GM23338 (cell line): ENCODE measurements around the gene CAPN14. TPM values are rescaled to one million over a fixed set of nuclear protein-coding genes. Genes with fewer than 3 reads are reported as not detected.

Experiments used
- ATAC-seq: fragments of 200-7000 bp; cut with Tn5 transposase; 3 replicates; pipeline ENCODE4 v1.9.1; 2020
- DNase-seq: peaks from one replicate; pipeline ENCODE4 v3.0.0-alpha.2; 2015; ENCODE audit warnings: low spot score
- H2AFZ ChIP-seq: fragments of 200-600 bp; sonication (generic); 2 replicates; pipeline ENCODE4 v1.8.0; 2016; ENCODE audit warnings: antibody characterized with exemption, mild to moderate bottlenecking, moderate library complexity
- H3F3A ChIP-seq: fragments of 200-600 bp; sonication (generic); replicated peaks from 2 replicates; pipeline ENCODE4 v1.8.0; 2017; ENCODE audit warnings: antibody characterized with exemption, mixed run types, low read depth
- H3K27ac ChIP-seq: fragments of 200-600 bp; sonication (generic); 2 replicates; pipeline ENCODE4 v1.6.1; 2016; ENCODE audit warnings: low read depth
- H3K27me3 ChIP-seq: fragments of 200-600 bp; sonication (generic); 2 replicates; pipeline ENCODE4 v1.8.0; 2016; ENCODE audit warnings: mild to moderate bottlenecking, mixed run types, moderate library complexity; ENCODE audit not compliant: insufficient read depth
- H3K36me3 ChIP-seq: fragments of 200-600 bp; sonication (generic); 2 replicates; pipeline ENCODE4 v1.8.0; 2016; ENCODE audit warnings: mild to moderate bottlenecking; ENCODE audit not compliant: insufficient read depth
- H3K4me1 ChIP-seq: fragments of 200-600 bp; sonication (generic); 2 replicates; pipeline ENCODE4 v1.8.0; 2016; ENCODE audit warnings: mild to moderate bottlenecking, moderate library complexity; ENCODE audit not compliant: insufficient read depth
- H3K4me2 ChIP-seq: fragments of 200-600 bp; sonication (generic); 2 replicates; pipeline ENCODE4 v1.7.1; 2017; ENCODE audit warnings: mixed run types
- H3K4me3 ChIP-seq: fragments of 200-600 bp; sonication (generic); 2 replicates; pipeline ENCODE4 v1.6.1; 2016; ENCODE audit warnings: mixed run types
- H3K79me2 ChIP-seq: fragments of 200-600 bp; sonication (generic); replicated peaks from 2 replicates; pipeline ENCODE4 v1.8.0; 2017; ENCODE audit warnings: mild to moderate bottlenecking; ENCODE audit not compliant: insufficient read depth
- H3K9me2 ChIP-seq: fragments of 200-600 bp; sonication (generic); 2 replicates; pipeline ENCODE4 v1.8.0; 2017; ENCODE audit not compliant: insufficient read depth
- H4K20me1 ChIP-seq: fragments of 200-600 bp; sonication (generic); replicated peaks from 2 replicates; pipeline ENCODE4 v1.8.0; 2017; ENCODE audit warnings: mild to moderate bottlenecking; ENCODE audit not compliant: insufficient read depth
- H3K27ac Mint-ChIP-seq: 2 replicates; pipeline ENCODE4 v1.8.0; 2020; ENCODE audit warnings: inconsistent platforms, mild to moderate bottlenecking, moderate library complexity, mixed read lengths
- H3K27me3 Mint-ChIP-seq: 3 replicates; pipeline ENCODE4 v1.8.0; 2022; ENCODE audit warnings: low read depth, mild to moderate bottlenecking, moderate library complexity, mixed read lengths, inconsistent platforms; ENCODE audit not compliant: insufficient read depth, poor library complexity
- H3K36me3 Mint-ChIP-seq: 3 replicates; pipeline ENCODE4 v1.8.0; 2021; ENCODE audit warnings: low read depth, mild to moderate bottlenecking, inconsistent platforms, moderate library complexity, mixed read lengths
- H3K4me1 Mint-ChIP-seq: 3 replicates; pipeline ENCODE4 v1.8.0; 2020; ENCODE audit warnings: mild to moderate bottlenecking, inconsistent platforms, mixed read lengths
- H3K4me3 Mint-ChIP-seq: 3 replicates; pipeline ENCODE4 v1.8.0; 2021; ENCODE audit warnings: moderate library complexity, mild to moderate bottlenecking, inconsistent platforms, mixed read lengths
- H3K9me3 Mint-ChIP-seq: 3 replicates; pipeline ENCODE4 v1.8.0; 2020; ENCODE audit warnings: moderate library complexity, mild to moderate bottlenecking, inconsistent platforms, mixed read lengths
- CREB1 ChIP-seq: fragments of 250-450 bp; sonication (Bioruptor Pico); IDR thresholded peaks from 2 replicates; pipeline ENCODE4 v1.5.0; 2020; ENCODE audit warnings: low read depth, mild to moderate bottlenecking, moderate library complexity
- EZH2 ChIP-seq: fragments of 200-600 bp; sonication (generic); IDR thresholded peaks from one replicate; pipeline ENCODE4 v1.8.0; 2017; ENCODE audit warnings: antibody characterized with exemption, mild to moderate bottlenecking, low read depth; ENCODE audit not compliant: unreplicated experiment
- EZH2phosphoT487 ChIP-seq: fragments of 200-600 bp; sonication (generic); IDR thresholded peaks from one replicate; pipeline ENCODE4 v1.8.1; 2018; ENCODE audit warnings: antibody characterized with exemption; ENCODE audit not compliant: unreplicated experiment
- JUNB ChIP-seq: IDR thresholded peaks from one replicate; pipeline ENCODE4 v1.6.1; 2016; ENCODE audit warnings: antibody characterized with exemption; ENCODE audit not compliant: unreplicated experiment
- NANOG ChIP-seq: IDR thresholded peaks from 2 replicates; pipeline ENCODE4 v1.6.1; 2016; ENCODE audit warnings: antibody characterized with exemption, borderline replicate concordance
- STAT1 ChIP-seq: IDR thresholded peaks from one replicate; pipeline ENCODE4 v1.6.1; 2016; ENCODE audit warnings: antibody characterized with exemption; ENCODE audit not compliant: unreplicated experiment
- ZNF114 ChIP-seq: fragments of 250-450 bp; sonication (Bioruptor Pico); IDR thresholded peaks from 2 replicates; pipeline ENCODE4 v1.5.0; 2020; ENCODE audit warnings: mild to moderate bottlenecking, moderate library complexity
- ZNF331 ChIP-seq: fragments of 250-450 bp; sonication (Bioruptor Pico); IDR thresholded peaks from 2 replicates; pipeline ENCODE4 v1.5.0; 2020; ENCODE audit warnings: low read depth, mild to moderate bottlenecking, moderate library complexity
- polyA plus RNA-seq: library from polyadenylated mRNA; unstranded; fragments of >200 nt; fragmentation: Nextera tagmentation; extraction: Ambion mirVana; gene quantifications from 2 replicates; pipeline ENCODE4 v1.2.1, GENCODE V29; 2016
- total RNA-seq: library from RNA; depleted of rRNA; stranded (reverse); fragments of >200 nt; shearing (Covaris generic); gene quantifications from 2 replicates; pipeline ENCODE4 v1.2.3, GENCODE V29; 2014
- TF ChIP-seq, protein P1 (sequence below): IDR thresholded peaks from 2 replicates; pipeline ENCODE4 v1.6.1; 2016; ENCODE audit warnings: antibody characterized with exemption
- TF ChIP-seq, protein P2 (sequence below): IDR thresholded peaks from one replicate; pipeline ENCODE4 v1.6.1; 2018; ENCODE audit warnings: antibody characterized with exemption; ENCODE audit not compliant: unreplicated experiment
- TF ChIP-seq, protein P3 (sequence below), 2 experiments: fragments of 200-600 bp in 1 of 2; sonication (generic) in 1 of 2; conservative IDR thresholded peaks; 2 replicates each; pipeline versions ENCODE4 v1.5.1 to v1.6.1; 2016 to 2017; ENCODE audit warnings: antibody characterized with exemption in 2 of 2, low read depth in 2 of 2, mild to moderate bottlenecking in 2 of 2, moderate library complexity in 1 of 2

The CAPN14 gene
- total and polyA plus RNA-seq, 2 experiments from 2014 or later, result 0.15 TPM; not detected in 1

DNA sequence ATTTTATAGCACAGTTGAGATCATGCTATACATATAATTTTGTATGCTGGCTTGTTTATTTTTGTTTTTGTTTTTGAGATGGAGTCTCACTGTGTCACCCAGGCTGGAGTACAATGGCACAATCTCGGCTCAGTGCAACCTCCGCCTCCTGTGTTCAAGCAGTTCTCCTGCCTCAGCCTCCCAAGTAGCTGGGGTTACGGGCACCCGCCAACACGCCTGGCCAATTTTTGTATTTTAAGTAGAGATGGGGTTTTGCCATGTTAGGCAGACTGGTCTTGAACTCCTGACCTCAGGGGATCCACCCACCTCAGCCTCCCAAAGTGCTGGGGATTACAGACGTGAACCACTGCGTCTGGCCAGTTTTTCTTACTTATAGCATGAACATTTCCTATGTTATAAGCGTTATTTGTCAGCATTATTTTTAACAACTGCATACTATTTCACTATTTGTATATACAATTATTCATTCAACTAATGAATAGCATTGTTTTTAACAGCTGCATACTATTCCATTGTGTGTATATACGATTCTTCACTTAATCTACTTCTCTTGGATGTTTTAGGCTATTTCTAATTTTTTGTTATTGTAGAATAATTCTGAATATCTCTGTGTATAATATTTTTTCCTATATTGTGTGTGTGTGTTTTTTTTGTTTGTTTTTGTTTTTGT, 20.2 kb upstream of the CAPN14 start:
- Histone ChIP-seq H3F3A (no peaks in the 10 kb centered on the region), H3K9me2 (no peaks in the 10 kb centered on the region), H3K4me1 (peaks cover 16% of the 10 kb centered on the region), H3K79me2 (peaks cover 5% of the 10 kb centered on the region; the same call in 1 of the 2 replicates), H3K27me3 (peaks cover 10% of the 10 kb centered on the region), H2AFZ (no peak overlapping the region), H3K4me2 (no peak overlapping the region), H3K27ac (no peak overlapping the region), H3K36me3 (no peaks in the 10 kb centered on the region; the same call in 1 of the 2 replicates), H4K20me1 (no peaks in the 10 kb centered on the region; the same call in 1 of the 2 replicates), H3K4me3 (no peak overlapping the region)
- Mint-ChIP-seq H3K27ac (no peak overlapping the region), H3K27me3 (peaks cover 10% of the 10 kb centered on the region), H3K36me3 (no peaks in the 10 kb centered on the region), H3K9me3 (no peaks in the 10 kb centered on the region), H3K4me1 (peaks cover 27% of the 10 kb centered on the region), H3K4me3 (no peak overlapping the region)
- ATAC-seq (no peak), DNase-seq (no peak)
- TF ChIP-seq ZNF331 (CRISPR knock-in tag) (no peak), STAT1 (no peak), EZH2 (no peak), EZH2phosphoT487 (no peak), CREB1 (CRISPR knock-in tag) (no peak), NANOG (no peak), JUNB (no peak), ZNF114 (CRISPR knock-in tag) (no peak)
- TF ChIP-seq, protein P1, sequence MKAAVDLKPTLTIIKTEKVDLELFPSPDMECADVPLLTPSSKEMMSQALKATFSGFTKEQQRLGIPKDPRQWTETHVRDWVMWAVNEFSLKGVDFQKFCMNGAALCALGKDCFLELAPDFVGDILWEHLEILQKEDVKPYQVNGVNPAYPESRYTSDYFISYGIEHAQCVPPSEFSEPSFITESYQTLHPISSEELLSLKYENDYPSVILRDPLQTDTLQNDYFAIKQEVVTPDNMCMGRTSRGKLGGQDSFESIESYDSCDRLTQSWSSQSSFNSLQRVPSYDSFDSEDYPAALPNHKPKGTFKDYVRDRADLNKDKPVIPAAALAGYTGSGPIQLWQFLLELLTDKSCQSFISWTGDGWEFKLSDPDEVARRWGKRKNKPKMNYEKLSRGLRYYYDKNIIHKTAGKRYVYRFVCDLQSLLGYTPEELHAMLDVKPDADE, result no peak
- TF ChIP-seq, protein P2, sequence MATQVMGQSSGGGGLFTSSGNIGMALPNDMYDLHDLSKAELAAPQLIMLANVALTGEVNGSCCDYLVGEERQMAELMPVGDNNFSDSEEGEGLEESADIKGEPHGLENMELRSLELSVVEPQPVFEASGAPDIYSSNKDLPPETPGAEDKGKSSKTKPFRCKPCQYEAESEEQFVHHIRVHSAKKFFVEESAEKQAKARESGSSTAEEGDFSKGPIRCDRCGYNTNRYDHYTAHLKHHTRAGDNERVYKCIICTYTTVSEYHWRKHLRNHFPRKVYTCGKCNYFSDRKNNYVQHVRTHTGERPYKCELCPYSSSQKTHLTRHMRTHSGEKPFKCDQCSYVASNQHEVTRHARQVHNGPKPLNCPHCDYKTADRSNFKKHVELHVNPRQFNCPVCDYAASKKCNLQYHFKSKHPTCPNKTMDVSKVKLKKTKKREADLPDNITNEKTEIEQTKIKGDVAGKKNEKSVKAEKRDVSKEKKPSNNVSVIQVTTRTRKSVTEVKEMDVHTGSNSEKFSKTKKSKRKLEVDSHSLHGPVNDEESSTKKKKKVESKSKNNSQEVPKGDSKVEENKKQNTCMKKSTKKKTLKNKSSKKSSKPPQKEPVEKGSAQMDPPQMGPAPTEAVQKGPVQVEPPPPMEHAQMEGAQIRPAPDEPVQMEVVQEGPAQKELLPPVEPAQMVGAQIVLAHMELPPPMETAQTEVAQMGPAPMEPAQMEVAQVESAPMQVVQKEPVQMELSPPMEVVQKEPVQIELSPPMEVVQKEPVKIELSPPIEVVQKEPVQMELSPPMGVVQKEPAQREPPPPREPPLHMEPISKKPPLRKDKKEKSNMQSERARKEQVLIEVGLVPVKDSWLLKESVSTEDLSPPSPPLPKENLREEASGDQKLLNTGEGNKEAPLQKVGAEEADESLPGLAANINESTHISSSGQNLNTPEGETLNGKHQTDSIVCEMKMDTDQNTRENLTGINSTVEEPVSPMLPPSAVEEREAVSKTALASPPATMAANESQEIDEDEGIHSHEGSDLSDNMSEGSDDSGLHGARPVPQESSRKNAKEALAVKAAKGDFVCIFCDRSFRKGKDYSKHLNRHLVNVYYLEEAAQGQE, result no peak
- TF ChIP-seq, protein P3, sequence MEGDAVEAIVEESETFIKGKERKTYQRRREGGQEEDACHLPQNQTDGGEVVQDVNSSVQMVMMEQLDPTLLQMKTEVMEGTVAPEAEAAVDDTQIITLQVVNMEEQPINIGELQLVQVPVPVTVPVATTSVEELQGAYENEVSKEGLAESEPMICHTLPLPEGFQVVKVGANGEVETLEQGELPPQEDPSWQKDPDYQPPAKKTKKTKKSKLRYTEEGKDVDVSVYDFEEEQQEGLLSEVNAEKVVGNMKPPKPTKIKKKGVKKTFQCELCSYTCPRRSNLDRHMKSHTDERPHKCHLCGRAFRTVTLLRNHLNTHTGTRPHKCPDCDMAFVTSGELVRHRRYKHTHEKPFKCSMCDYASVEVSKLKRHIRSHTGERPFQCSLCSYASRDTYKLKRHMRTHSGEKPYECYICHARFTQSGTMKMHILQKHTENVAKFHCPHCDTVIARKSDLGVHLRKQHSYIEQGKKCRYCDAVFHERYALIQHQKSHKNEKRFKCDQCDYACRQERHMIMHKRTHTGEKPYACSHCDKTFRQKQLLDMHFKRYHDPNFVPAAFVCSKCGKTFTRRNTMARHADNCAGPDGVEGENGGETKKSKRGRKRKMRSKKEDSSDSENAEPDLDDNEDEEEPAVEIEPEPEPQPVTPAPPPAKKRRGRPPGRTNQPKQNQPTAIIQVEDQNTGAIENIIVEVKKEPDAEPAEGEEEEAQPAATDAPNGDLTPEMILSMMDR (conservative IDR thresholded peaks at IDR 0.05; ENCODE audit: low read depth in 2 of 2), result no peak
